Liver (tissue), 3 donors: ENCODE data around the gene VSIG10.

Experiments used
- ATF3 ChIP-seq: IDR thresholded peaks from 2 replicates; pipeline ENCODE4 v1.6.1; 2016; ENCODE audit warnings: antibody characterized with exemption
- EGR1 ChIP-seq, 2 donors: IDR thresholded peaks; 2 replicates each; pipeline ENCODE4 v1.6.1; 2016 to 2018; ENCODE audit warnings: antibody characterized with exemption in 2 of 2, low read depth in 2 of 2
- FOXA1 ChIP-seq: IDR thresholded peaks from 2 replicates; pipeline ENCODE4 v1.6.1; 2016; ENCODE audit warnings: antibody characterized with exemption
- HNF4G ChIP-seq: IDR thresholded peaks from 2 replicates; pipeline ENCODE4 v1.6.1; 2016; ENCODE audit warnings: antibody characterized with exemption
- RXRA ChIP-seq, 2 donors: IDR thresholded peaks; 2 replicates each; pipeline ENCODE4 v1.6.1; 2017 to 2018; ENCODE audit warnings: antibody characterized with exemption in 2 of 2, mild to moderate bottlenecking in 1 of 2
- TAF1 ChIP-seq: conservative IDR thresholded peaks from 2 replicates; pipeline ENCODE4 v1.6.1; 2016; ENCODE audit warnings: antibody characterized with exemption, mild to moderate bottlenecking
- YY1 ChIP-seq: IDR thresholded peaks from 2 replicates; pipeline ENCODE4 v1.6.1; 2016; ENCODE audit warnings: antibody characterized with exemption, mild to moderate bottlenecking
- ZBTB33 ChIP-seq: IDR thresholded peaks from 2 replicates; pipeline ENCODE4 v1.6.1; 2016; ENCODE audit warnings: antibody characterized with exemption
- TF ChIP-seq, protein P1 (sequence below): fragments of 150-350 bp; IDR thresholded peaks from 2 replicates; pipeline ENCODE4 v1.5.1; 2017; ENCODE audit warnings: improper control_type of control experiment, low read depth, low read length; ENCODE audit not compliant: missing input control
- TF ChIP-seq, protein P2 (sequence below): IDR thresholded peaks from 2 replicates; pipeline ENCODE4 v1.6.1; 2016; ENCODE audit warnings: antibody characterized with exemption, mild to moderate bottlenecking
- TF ChIP-seq, protein P3 (sequence below): IDR thresholded peaks from 2 replicates; pipeline ENCODE4 v1.6.1; 2016; ENCODE audit warnings: antibody characterized with exemption
- donor health status: healthy.
- donor health status: healthy.

GRCh38 chr12:118068445-118068844 is 35.4 kb downstream of the VSIG10 start:
- TF ChIP-seq, protein P1, sequence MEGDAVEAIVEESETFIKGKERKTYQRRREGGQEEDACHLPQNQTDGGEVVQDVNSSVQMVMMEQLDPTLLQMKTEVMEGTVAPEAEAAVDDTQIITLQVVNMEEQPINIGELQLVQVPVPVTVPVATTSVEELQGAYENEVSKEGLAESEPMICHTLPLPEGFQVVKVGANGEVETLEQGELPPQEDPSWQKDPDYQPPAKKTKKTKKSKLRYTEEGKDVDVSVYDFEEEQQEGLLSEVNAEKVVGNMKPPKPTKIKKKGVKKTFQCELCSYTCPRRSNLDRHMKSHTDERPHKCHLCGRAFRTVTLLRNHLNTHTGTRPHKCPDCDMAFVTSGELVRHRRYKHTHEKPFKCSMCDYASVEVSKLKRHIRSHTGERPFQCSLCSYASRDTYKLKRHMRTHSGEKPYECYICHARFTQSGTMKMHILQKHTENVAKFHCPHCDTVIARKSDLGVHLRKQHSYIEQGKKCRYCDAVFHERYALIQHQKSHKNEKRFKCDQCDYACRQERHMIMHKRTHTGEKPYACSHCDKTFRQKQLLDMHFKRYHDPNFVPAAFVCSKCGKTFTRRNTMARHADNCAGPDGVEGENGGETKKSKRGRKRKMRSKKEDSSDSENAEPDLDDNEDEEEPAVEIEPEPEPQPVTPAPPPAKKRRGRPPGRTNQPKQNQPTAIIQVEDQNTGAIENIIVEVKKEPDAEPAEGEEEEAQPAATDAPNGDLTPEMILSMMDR: no peak
- TF ChIP-seq ATF3 (no peak), FOXA1 (no peak), HNF4G (no peak), RXRA (IDR thresholded peaks at IDR 0.05) (no peak), TAF1 (no peak), EGR1 (IDR thresholded peaks at IDR 0.05; ENCODE audit: low read depth in 2 of 2) (no peak), ZBTB33 (no peak), YY1 (no peak)
- TF ChIP-seq, protein P2, sequence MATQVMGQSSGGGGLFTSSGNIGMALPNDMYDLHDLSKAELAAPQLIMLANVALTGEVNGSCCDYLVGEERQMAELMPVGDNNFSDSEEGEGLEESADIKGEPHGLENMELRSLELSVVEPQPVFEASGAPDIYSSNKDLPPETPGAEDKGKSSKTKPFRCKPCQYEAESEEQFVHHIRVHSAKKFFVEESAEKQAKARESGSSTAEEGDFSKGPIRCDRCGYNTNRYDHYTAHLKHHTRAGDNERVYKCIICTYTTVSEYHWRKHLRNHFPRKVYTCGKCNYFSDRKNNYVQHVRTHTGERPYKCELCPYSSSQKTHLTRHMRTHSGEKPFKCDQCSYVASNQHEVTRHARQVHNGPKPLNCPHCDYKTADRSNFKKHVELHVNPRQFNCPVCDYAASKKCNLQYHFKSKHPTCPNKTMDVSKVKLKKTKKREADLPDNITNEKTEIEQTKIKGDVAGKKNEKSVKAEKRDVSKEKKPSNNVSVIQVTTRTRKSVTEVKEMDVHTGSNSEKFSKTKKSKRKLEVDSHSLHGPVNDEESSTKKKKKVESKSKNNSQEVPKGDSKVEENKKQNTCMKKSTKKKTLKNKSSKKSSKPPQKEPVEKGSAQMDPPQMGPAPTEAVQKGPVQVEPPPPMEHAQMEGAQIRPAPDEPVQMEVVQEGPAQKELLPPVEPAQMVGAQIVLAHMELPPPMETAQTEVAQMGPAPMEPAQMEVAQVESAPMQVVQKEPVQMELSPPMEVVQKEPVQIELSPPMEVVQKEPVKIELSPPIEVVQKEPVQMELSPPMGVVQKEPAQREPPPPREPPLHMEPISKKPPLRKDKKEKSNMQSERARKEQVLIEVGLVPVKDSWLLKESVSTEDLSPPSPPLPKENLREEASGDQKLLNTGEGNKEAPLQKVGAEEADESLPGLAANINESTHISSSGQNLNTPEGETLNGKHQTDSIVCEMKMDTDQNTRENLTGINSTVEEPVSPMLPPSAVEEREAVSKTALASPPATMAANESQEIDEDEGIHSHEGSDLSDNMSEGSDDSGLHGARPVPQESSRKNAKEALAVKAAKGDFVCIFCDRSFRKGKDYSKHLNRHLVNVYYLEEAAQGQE: no peak
- TF ChIP-seq, protein P3, sequence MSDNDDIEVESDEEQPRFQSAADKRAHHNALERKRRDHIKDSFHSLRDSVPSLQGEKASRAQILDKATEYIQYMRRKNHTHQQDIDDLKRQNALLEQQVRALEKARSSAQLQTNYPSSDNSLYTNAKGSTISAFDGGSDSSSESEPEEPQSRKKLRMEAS: no peak
